ENCODE results near the gene LLGL2.

The LLGL2 gene

DNA sequence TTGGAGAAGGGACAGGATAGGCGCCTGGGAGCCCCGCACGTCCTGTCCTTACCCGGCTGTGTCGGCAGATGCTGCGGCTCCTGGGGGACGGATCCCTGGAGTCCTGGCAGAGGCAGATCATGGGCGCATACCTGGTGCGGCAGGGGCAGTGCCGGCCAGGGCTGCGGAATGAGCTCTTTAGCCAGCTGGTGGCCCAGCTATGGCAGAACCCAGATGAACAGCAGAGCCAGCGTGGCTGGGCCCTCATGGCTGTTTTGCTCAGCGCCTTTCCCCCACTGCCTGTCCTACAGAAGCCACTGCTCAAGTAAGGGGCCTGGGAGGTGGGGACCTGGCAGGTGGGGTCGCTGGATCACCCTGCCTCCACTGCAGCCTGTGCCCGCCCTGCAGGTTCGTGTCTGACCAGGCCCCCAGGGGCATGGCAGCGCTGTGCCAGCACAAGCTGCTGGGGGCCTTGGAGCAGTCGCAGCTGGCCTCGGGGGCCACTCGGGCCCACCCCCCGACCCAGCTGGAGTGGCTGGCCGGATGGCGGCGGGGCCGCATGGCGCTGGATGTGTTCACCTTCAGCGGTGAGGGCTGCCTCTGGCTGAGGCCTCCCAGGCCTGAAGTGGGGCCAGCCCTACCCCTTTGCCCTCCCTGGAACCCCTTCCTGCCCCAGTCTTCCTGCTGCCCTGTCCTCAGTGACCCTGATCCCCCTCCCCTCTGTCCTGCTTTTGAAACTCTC is 87.6 kb downstream of the LLGL2 start:
- no peak for DNase-seq (ENCODE audit: low read depth, low spot score)

- DNase-seq (ENCODE audit: low read depth, low spot score) = no peak
Observed at GRCh38 chr17:75614006-75614405, 88.5 kb downstream of the LLGL2 start.

DNA sequence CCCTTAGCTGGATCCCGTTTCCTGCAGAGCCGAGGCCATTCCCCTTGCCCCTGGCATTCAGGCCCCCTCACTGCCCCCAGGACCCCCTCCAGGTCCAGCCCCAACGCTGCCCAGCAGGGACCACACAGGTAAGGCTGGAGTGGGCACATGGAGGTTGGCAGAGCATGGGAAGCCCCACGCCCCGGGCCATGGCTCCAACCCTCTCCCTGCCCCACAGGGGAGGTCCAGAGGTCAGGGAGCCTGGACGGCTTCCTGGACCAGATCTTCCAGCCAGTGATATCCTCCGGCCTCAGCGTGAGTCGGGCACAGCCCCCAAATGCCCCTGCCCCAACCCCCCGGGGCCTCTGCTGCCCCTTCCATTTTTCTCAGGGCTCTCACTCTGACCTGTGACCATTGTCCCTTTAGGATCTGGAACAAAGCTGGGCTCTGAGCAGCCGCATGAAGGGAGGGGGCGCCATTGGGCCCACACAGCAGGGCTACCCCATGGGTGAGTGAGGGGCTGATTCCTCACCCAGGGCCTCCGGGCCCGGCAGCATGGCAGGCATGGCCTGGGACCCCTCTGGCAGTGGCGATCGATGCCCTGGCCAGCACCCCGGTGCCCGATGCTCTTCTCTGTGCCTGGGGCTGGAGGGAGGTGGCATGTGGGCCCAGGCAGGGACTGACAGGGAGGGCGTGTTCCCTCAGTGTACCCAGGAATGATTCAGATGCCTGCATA is 89.2 kb downstream of the LLGL2 start:
- no peak for DNase-seq (ENCODE audit: low read depth, low spot score)

DNA sequence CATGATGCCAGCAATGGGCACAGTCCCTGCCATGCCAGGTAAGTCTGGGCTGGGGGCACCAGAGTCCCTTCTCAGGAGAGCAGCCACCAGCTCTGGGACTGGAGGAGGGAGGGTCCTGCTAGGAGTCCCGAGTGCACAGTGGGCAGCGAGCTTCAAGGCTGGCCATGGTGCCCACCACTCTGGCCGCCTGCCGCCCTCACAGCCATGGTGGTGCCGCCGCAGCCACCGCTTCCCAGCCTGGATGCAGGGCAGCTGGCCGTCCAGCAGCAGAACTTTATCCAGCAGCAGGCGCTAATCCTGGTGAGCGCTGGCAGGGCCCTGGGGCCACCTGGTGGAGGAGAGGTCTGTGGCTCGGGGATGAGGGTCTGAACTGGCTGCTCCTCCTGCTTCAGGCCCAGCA is 89.8 kb downstream of the LLGL2 start:
- DNase-seq (ENCODE audit: low read depth, low spot score) = no peak

DNA sequence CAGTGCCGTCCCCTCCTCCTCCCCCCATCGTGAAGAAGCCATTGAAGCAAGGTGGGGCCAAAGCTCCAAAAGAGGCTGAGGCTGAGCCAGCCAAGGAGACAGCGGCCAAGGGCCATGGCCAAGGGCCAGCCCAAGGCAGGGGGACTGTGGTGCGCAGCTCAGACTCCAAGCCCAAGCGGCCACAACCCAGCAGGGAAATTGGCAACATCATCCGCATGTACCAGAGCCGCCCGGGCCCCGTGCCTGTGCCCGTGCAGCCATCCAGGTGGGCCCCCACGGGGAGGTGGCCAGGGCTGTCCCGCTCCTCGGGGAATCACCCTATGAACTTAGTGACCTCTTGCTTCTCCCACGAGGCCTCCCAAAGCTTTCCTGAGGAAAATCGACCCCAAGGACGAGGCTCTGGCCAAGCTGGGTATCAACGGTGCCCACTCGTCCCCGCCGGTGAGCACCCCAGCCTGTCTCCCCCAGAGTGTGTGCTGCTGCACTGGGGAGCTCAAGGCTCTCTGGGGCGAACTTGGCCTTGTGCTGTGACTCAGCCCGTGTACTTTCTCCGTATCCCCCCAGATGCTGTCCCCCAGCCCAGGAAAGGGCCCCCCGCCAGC is 91.1 kb downstream of the LLGL2 start:
- DNase-seq (ENCODE audit: low read depth, low spot score) = no peak

- no peak for DNase-seq (ENCODE audit: low read depth, low spot score)
Observed at GRCh38 chr17:75617218-75617617, 91.7 kb downstream of the LLGL2 start.

DNA sequence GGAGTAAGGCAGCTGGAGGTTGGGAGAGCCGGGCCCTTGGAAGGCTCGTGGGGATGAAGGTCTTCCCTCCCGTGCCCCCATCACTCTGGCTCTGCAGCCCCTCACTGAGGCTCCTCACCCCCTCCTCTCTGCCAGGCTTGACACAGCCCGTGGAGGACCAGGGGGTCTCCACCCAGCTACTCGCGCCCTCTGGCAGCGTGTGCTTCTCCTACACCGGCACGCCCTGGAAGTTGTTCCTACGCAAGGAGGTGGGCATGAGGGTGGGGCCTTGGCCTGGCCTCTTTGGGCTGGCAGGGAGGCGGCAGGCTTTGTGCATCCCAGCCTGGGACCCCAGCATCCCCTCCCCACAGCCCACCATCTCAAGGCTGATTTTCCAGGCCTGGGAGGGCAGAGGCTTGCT is 92.2 kb downstream of the LLGL2 start:
- no peak for DNase-seq (ENCODE audit: low read depth, low spot score)

- DNase-seq (ENCODE audit: low read depth, low spot score) = no peak
Observed at GRCh38 chr17:75619506-75620431, 94.3 kb downstream of the LLGL2 start.

GRCh38 chr17:75621489-75621888 is 96.0 kb downstream of the LLGL2 start:
- DNase-seq (ENCODE audit: low read depth, low spot score) = no peak

GRCh38 chr17:75622076-75622475 is 96.6 kb downstream of the LLGL2 start:
- DNase-seq (ENCODE audit: low read depth, low spot score) = no peak

DNA sequence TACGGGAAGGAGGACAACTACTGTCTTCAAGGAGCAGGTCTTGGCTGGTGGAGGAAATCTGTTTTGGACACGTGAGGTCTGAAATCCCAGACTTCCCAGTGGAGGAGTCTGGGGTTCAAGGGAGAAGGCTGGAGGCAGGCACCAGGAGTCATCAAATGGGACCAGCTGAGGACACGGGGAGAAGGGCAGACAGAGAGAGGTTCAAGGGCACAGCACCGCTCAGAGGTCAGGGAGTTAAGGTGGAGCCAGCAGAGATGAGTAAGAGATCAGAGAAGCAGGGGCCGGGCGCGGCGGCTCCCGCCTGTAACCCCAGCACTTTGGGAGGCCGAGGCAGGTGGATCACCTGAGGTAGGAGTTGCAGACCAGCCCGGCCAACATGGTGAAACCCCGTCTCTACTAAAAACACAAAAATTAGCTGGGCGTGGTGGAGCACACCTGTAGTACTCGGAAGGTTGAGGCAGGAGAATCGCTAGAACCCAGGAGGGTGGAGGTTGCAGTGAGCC is 97.3 kb downstream of the LLGL2 start:
- no peak for DNase-seq (ENCODE audit: low read depth, low spot score)

DNA sequence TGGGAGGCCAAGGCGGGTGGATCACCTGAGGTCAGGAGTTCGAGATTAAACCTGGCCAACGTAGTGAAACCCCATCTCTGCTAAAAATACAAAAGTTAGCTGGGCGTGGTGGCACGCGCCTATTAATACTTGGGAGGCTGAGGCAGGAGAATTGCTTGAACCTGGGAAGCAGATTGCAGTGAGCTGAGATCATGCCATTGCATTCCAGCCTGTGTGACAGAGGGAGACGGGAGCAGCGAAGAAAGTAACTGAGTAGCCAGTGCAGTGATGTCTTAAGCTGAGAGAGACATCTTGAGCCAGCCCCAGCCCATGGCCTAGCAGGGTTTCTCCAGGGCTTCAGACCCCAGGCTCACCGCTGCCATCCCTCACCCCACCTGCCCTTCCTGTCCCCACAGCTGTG is 97.9 kb downstream of the LLGL2 start:
- DNase-seq (ENCODE audit: low read depth, low spot score) = no peak

DNA sequence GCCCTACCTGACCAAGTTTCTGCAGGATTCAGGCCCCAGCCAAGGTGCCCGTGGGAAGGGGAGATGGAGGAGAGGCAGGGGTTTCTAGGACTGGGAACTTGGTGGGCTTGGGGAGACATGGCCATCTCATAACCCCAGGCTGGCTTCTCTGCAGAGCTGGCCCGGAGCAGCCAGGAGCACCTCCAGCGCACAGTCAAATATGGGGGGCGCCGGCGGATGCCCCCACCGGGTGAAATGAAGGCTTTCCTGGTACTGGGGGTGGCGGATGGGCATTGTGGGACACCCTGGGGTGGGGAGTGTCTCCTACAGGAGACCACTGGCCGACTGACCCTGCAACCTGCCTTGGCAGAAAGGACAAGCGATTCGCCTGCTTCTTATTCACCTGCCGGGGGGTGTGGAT is 98.5 kb downstream of the LLGL2 start:
- no peak for DNase-seq (ENCODE audit: low read depth, low spot score)

Measured in smooth muscle cell of the brain vasculature (primary cell).